GM10847 (cell line): ENCODE results near the gene DCAF10.

Experiments used
- POLR2A ChIP-seq: IDR thresholded peaks from 2 replicates; pipeline ENCODE4 v1.6.1; 2011; ENCODE audit not compliant: insufficient read length; ENCODE audit errors: extremely low read depth

The DCAF10 gene

GRCh38 chr9:37784616-37785483, 15.7 kb upstream of the DCAF10 start, which contains the start of gene EXOSC3:
EXOSC3 (minus strand) TSS chr9:37785064; CDS start chr9:37785044, 20 bp downstream.
- peak; percentile 95 for TF ChIP-seq POLR2A

GRCh38 chr9:37787059-37787458, 13.5 kb upstream of the DCAF10 start:
- TF ChIP-seq POLR2A, result no peak

- no peak for TF ChIP-seq POLR2A
Observed at GRCh38 chr9:37788332-37788731, 12.3 kb upstream of the DCAF10 start.

- TF ChIP-seq POLR2A, result no peak
Observed at GRCh38 chr9:37790096-37790495, 10.5 kb upstream of the DCAF10 start.

- no peak for TF ChIP-seq POLR2A
Observed at GRCh38 chr9:37792122-37792521, 8.5 kb upstream of the DCAF10 start.

- no peak for TF ChIP-seq POLR2A
Observed at GRCh38 chr9:37796232-37796631, 4.4 kb upstream of the DCAF10 start.

GRCh38 chr9:37798677-37799076, 1.9 kb upstream of the DCAF10 start:
- TF ChIP-seq POLR2A, result no peak

- no peak for TF ChIP-seq POLR2A
Observed at GRCh38 chr9:37801287-37801850, 772 bp downstream of the DCAF10 start.

- TF ChIP-seq POLR2A, result no peak
Observed at GRCh38 chr9:37801959-37802711, 1.5 kb downstream of the DCAF10 start.

GRCh38 chr9:37806271-37806670, 5.7 kb downstream of the DCAF10 start:
- TF ChIP-seq POLR2A, result no peak

- no peak for TF ChIP-seq POLR2A
Observed at GRCh38 chr9:37811906-37812476, 11.4 kb downstream of the DCAF10 start.

- TF ChIP-seq POLR2A, result no peak
Observed at GRCh38 chr9:37812773-37813379, 12.3 kb downstream of the DCAF10 start.

- no peak for TF ChIP-seq POLR2A
Observed at GRCh38 chr9:37818849-37819248, 18.3 kb downstream of the DCAF10 start.

- TF ChIP-seq POLR2A, result no peak
Observed at GRCh38 chr9:37820142-37820541, 19.5 kb downstream of the DCAF10 start.
